DND-41 (cell line): ENCODE measurements around the gene RNF123.

Experiments used
- ATAC-seq: fragments of 200-7000 bp; cut with Tn5 transposase; 3 replicates; pipeline ENCODE4 v1.9.1; 2021; ENCODE audit warnings: low read depth; ENCODE audit not compliant: insufficient read depth
- DNase-seq: peaks from one replicate; pipeline ENCODE4 v3.0.0-alpha.2; 2020
- H2AFZ ChIP-seq: 2 replicates; pipeline ENCODE4 v1.6.0; 2012; ENCODE audit warnings: low read depth, low read length
- H3K27ac ChIP-seq: 2 replicates; pipeline ENCODE4 v1.5.1; 2012; ENCODE audit warnings: low read length, inconsistent platforms
- H3K27me3 ChIP-seq: fragments of 200-600 bp; sonication (generic); 2 replicates; pipeline ENCODE4 v1.6.0; 2012; ENCODE audit warnings: low read length, mild to moderate bottlenecking, inconsistent platforms; ENCODE audit not compliant: insufficient read depth, poor library complexity
- H3K36me3 ChIP-seq: 2 replicates; pipeline ENCODE4 v1.5.1; 2012; ENCODE audit warnings: low read length, inconsistent platforms; ENCODE audit not compliant: insufficient read depth
- H3K4me1 ChIP-seq: 2 replicates; pipeline ENCODE4 v1.5.1; 2012; ENCODE audit warnings: mild to moderate bottlenecking, low read length; ENCODE audit not compliant: insufficient read depth
- H3K4me2 ChIP-seq: 2 replicates; pipeline ENCODE4 v1.6.0; 2012; ENCODE audit warnings: mild to moderate bottlenecking, moderate library complexity, low read length, inconsistent platforms; ENCODE audit not compliant: insufficient read depth
- H3K4me3 ChIP-seq, 2 experiments: fragments of 200-600 bp in 1 of 2; shearing (Covaris generic) in 1 of 2; 2 replicates each; pipeline ENCODE4 v1.5.1; 2012 to 2016; ENCODE audit warnings: inconsistent platforms in 2 of 2, low read length in 2 of 2, mild to moderate bottlenecking in 2 of 2, low read depth in 1 of 2, moderate library complexity in 1 of 2
- H3K79me2 ChIP-seq: 2 replicates; pipeline ENCODE4 v1.6.0; 2012; ENCODE audit warnings: low read length, inconsistent platforms; ENCODE audit not compliant: insufficient read depth
- H3K9ac ChIP-seq: 2 replicates; pipeline ENCODE4 v1.6.0; 2012; ENCODE audit warnings: low read depth, mild to moderate bottlenecking, inconsistent platforms, low read length, moderate library complexity
- H3K9me3 ChIP-seq: 2 replicates; pipeline ENCODE4 v1.5.1; 2012; ENCODE audit warnings: low read length, moderate library complexity, mild to moderate bottlenecking, inconsistent platforms; ENCODE audit not compliant: insufficient read depth, severe bottlenecking
- H4K20me1 ChIP-seq: 2 replicates; pipeline ENCODE4 v1.6.0; 2012; ENCODE audit warnings: low read length; ENCODE audit not compliant: insufficient read depth
- CTCF ChIP-seq: IDR thresholded peaks from 2 replicates; pipeline ENCODE4 v1.5.1; 2012; ENCODE audit warnings: borderline replicate concordance, low read length, moderate library complexity, mild to moderate bottlenecking; ENCODE audit not compliant: poor library complexity, severe bottlenecking; ENCODE audit errors: extremely low read depth
- EZH2 ChIP-seq: IDR thresholded peaks from 3 replicates; pipeline ENCODE4 v1.6.1; 2012; ENCODE audit warnings: borderline replicate concordance, low read depth, mild to moderate bottlenecking, moderate library complexity, low read length, inconsistent platforms; ENCODE audit not compliant: severe bottlenecking

RNF123 gene

GRCh38 chr3:49658711-49659110 is 30.6 kb upstream of the RNF123 start:
- no peaks in the 10 kb centered on the region for H3K9me3 ChIP-seq
- H3K27ac ChIP-seq: no peak overlapping the region
- no peaks in the 10 kb centered on the region for H3K36me3 ChIP-seq
- no peak overlapping the region for H3K9ac ChIP-seq
- H3K27me3 ChIP-seq: no peaks in the 10 kb centered on the region
- ATAC-seq: no peak
- no peaks in the 10 kb centered on the region for H4K20me1 ChIP-seq
- no peak overlapping the region for H3K4me3 ChIP-seq
- no peak overlapping the region for H2AFZ ChIP-seq
- H3K4me1 ChIP-seq: no peaks in the 10 kb centered on the region
- DNase-seq: no peak
- H3K4me2 ChIP-seq: no peak overlapping the region
- no peaks in the 10 kb centered on the region for H3K79me2 ChIP-seq
- TF ChIP-seq EZH2: no peak
- no peak for TF ChIP-seq CTCF

- Histone ChIP-seq H3K9ac (no peak overlapping the region), H4K20me1 (no peaks in the 10 kb centered on the region), H3K4me3 (no peak overlapping the region), H2AFZ (no peak overlapping the region), H3K4me1 (no peaks in the 10 kb centered on the region), H3K9me3 (no peaks in the 10 kb centered on the region), H3K27ac (no peak overlapping the region), H3K36me3 (no peaks in the 10 kb centered on the region), H3K79me2 (no peaks in the 10 kb centered on the region), H3K27me3 (no peaks in the 10 kb centered on the region), H3K4me2 (no peak overlapping the region)
- ATAC-seq (0 out of 3 replicates have a peak, but pooled peaks have one; percentile 37), DNase-seq (no peak)
- no peak for TF ChIP-seq EZH2
- TF ChIP-seq CTCF: no peak
Measured at GRCh38 chr3:49659756-49660155, 29.6 kb upstream of the RNF123 start.

GRCh38 chr3:49661281-49661680 is 28.1 kb upstream of the RNF123 start:
- Histone ChIP-seq H3K4me1 (no peaks in the 10 kb centered on the region), H3K27ac (no peak overlapping the region)
- DNase-seq: no peak

More at GRCh38 chr3:49661281-49661680, 28.1 kb upstream of the RNF123 start:
- TF ChIP-seq EZH2 (no peak), CTCF (no peak)
- ATAC-seq: no peak
- H3K79me2 ChIP-seq: no peaks in the 10 kb centered on the region
- no peaks in the 10 kb centered on the region for H3K36me3 ChIP-seq
- H3K9ac ChIP-seq: no peak overlapping the region
- H3K4me2 ChIP-seq: no peak overlapping the region
- no peak overlapping the region for H2AFZ ChIP-seq
- no peak overlapping the region for H3K4me3 ChIP-seq
- no peaks in the 10 kb centered on the region for H3K9me3 ChIP-seq
- H4K20me1 ChIP-seq: peaks cover 4% of the 10 kb centered on the region; the same call in 1 of the 2 replicates
- H3K27me3 ChIP-seq: no peaks in the 10 kb centered on the region
